Tibial artery (tissue), 4 donors: Measurements from ENCODE around the gene DEFB124.

Source experiments
- DNase-seq, 2 donors: peaks; one replicate each; pipeline ENCODE4 v3.0.0-alpha.2; 2019
- H3K27ac ChIP-seq, 2 donors: fragments of 200-600 bp; sonication (generic) in 1 of 2; 1 replicate in 1 of 2; 2 replicates in 1 of 2; pipeline ENCODE4 v1.5.1; 2018 to 2019; ENCODE audit warnings: mild to moderate bottlenecking in 1 of 2
- H3K27me3 ChIP-seq, 2 donors: fragments of 200-600 bp; sonication (generic) in 1 of 2; one replicate each; pipeline versions ENCODE4 v1.5.1 to v1.6.0; 2016 to 2019
- H3K36me3 ChIP-seq, 3 donors: fragments of 200-600 bp; sonication (generic) in 2 of 3; one replicate each; pipeline ENCODE4 v1.5.1; 2016 to 2019; ENCODE audit warnings: mild to moderate bottlenecking in 2 of 3
- H3K4me1 ChIP-seq, 4 donors: fragments of 200-600 bp; sonication (generic) in 2 of 4; 1 replicate in 3 of 4; 2 replicates in 1 of 4; pipeline ENCODE4 v1.5.1; 2016 to 2019
- H3K4me3 ChIP-seq, 2 donors: fragments of 200-600 bp; sonication (generic) in 1 of 2; 1 replicate in 1 of 2; 2 replicates in 1 of 2; pipeline ENCODE4 v1.5.1; 2018 to 2019; ENCODE audit warnings: mild to moderate bottlenecking in 2 of 2
- H3K9me3 ChIP-seq, 3 donors: fragments of 200-600 bp; sonication (generic) in 1 of 3; one replicate each; pipeline ENCODE4 v1.5.1; 2016 to 2019
- CTCF ChIP-seq, 2 experiments: fragments of 200-600 bp in 1 of 2; fragments of 450-650 bp in 1 of 2; IDR thresholded peaks; one replicate each; pipeline ENCODE4 v1.5.1; 2017 to 2019; ENCODE audit warnings: antibody characterized with exemption in 2 of 2, mild to moderate bottlenecking in 1 of 2, moderate library complexity in 1 of 2
- intact Hi-C: fragments of 100-400 bp; cut with DNase I; formaldehyde crosslinking; loops from one replicate; pipeline ENCODE4 v1.15.0; 2023; ENCODE audit warnings: low total_unique reads

DEFB124 gene

GRCh38 chr20:31485450-31486339, 10.8 kb upstream of the DEFB124 start:
- peak; percentile 60 to 82 for DNase-seq
- Histone ChIP-seq H3K9me3 (no peaks in the 10 kb centered on the region), H3K27me3 (no peaks in the 10 kb centered on the region), H3K4me3 (peak overlapping the region; percentile 36 to 48), H3K4me1 (peaks cover 0 to 22% (median 7%) of the 10 kb centered on the region in 4 donors), H3K27ac (peak overlapping the region; percentile 70 to 84), H3K36me3 (no peaks in the 10 kb centered on the region)
- no peak for TF ChIP-seq CTCF (IDR thresholded peaks at IDR 0.05)
- intact Hi-C loops = no loop called here

GRCh38 chr20:31484001-31484400, 9.1 kb upstream of the DEFB124 start:
- no peaks in the 10 kb centered on the region for H3K27me3 ChIP-seq
- no peaks in the 10 kb centered on the region for H3K36me3 ChIP-seq
- no peak overlapping the region for H3K4me3 ChIP-seq
- no peaks in the 10 kb centered on the region for H3K9me3 ChIP-seq
- intact Hi-C loops = no loop called here
- H3K4me1 ChIP-seq = peaks cover 0 to 22% (median 7%) of the 10 kb centered on the region in 4 donors
- H3K27ac ChIP-seq = peak overlapping the region in 1 of 2 donors; percentile 84
- DNase-seq = no peak
- TF ChIP-seq CTCF (IDR thresholded peaks at IDR 0.05) = no peak

- H3K4me3 ChIP-seq = no peak overlapping the region
- DNase-seq = no peak
- intact Hi-C loops = no loop called here
- H3K9me3 ChIP-seq = no peaks in the 10 kb centered on the region
- peak overlapping the region in 1 of 2 donors; percentile 82 for H3K27ac ChIP-seq
- no peak for TF ChIP-seq CTCF (IDR thresholded peaks at IDR 0.05)
- no peaks in the 10 kb centered on the region for H3K27me3 ChIP-seq
- H3K4me1 ChIP-seq = peaks cover 0 to 29% (median 19%) of the 10 kb centered on the region in 4 donors
- H3K36me3 ChIP-seq = no peaks in the 10 kb centered on the region
These were observed 1.8 kb upstream of the DEFB124 start for GRCh38 chr20:31476643-31477215.

- intact Hi-C loops = no loop called here
- Histone ChIP-seq H3K36me3 (no peaks in the 10 kb centered on the region), H3K4me1 (peaks cover 0 to 29% (median 19%) of the 10 kb centered on the region in 4 donors), H3K27ac (peak overlapping the region in 1 of 2 donors; percentile 82), H3K9me3 (no peaks in the 10 kb centered on the region), H3K4me3 (peak overlapping the region; percentile 57 to 75), H3K27me3 (no peaks in the 10 kb centered on the region)
- no peak for TF ChIP-seq CTCF (IDR thresholded peaks at IDR 0.05)
- no peak for DNase-seq
These were observed 1.3 kb upstream of the DEFB124 start for GRCh38 chr20:31476294-31476585.

GRCh38 chr20:31475472-31476293, 756 bp upstream of the DEFB124 start:
- intact Hi-C loops = no loop called here
- TF ChIP-seq CTCF (IDR thresholded peaks at IDR 0.05) = no peak
- no peak for DNase-seq
- no peaks in the 10 kb centered on the region for H3K27me3 ChIP-seq
- H3K4me1 ChIP-seq = peaks cover 0 to 29% (median 19%) of the 10 kb centered on the region in 4 donors
- H3K4me3 ChIP-seq = peak overlapping the region; percentile 57 to 75
- H3K27ac ChIP-seq = peak overlapping the region; percentile 76 to 82
- no peaks in the 10 kb centered on the region for H3K9me3 ChIP-seq
- H3K36me3 ChIP-seq = no peaks in the 10 kb centered on the region
